H9 (cell line): ENCODE results near the gene LBX2. TPM values are rescaled to one million over a fixed set of nuclear protein-coding genes. Genes with fewer than 3 reads are reported as not detected.

Source experiments
- DNase-seq: peaks from one replicate; pipeline ENCODE4 v3.0.0-alpha.2; 2017
- H2AFZ ChIP-seq: one replicate; pipeline ENCODE4 v1.6.1; 2013; ENCODE audit warnings: mild to moderate bottlenecking, low read length, control low read depth, moderate library complexity
- H2AK5ac ChIP-seq: 2 replicates; pipeline ENCODE4 v1.6.1; 2013; ENCODE audit warnings: low read length, control low read depth, mixed read lengths; ENCODE audit not compliant: insufficient read length
- H2BK120ac ChIP-seq: one replicate; pipeline ENCODE4 v1.6.1; 2013; ENCODE audit warnings: low read depth, mild to moderate bottlenecking, low read length, control low read depth, inconsistent platforms; ENCODE audit not compliant: poor library complexity, severe bottlenecking
- H2BK12ac ChIP-seq: 2 replicates; pipeline ENCODE4 v1.6.1; 2013; ENCODE audit warnings: low read length, control low read depth, mixed read lengths, low read depth; ENCODE audit not compliant: insufficient read length
- H2BK15ac ChIP-seq: 2 replicates; pipeline ENCODE4 v1.6.1; 2013; ENCODE audit warnings: low read depth, low read length, control low read depth
- H2BK20ac ChIP-seq: one replicate; pipeline ENCODE4 v1.6.1; 2013; ENCODE audit warnings: low read depth, mild to moderate bottlenecking, low read length, control low read depth, inconsistent platforms; ENCODE audit not compliant: poor library complexity, severe bottlenecking
- H2BK5ac ChIP-seq: 2 replicates; pipeline ENCODE4 v1.6.1; 2013; ENCODE audit warnings: low read length, control low read depth, mixed read lengths; ENCODE audit not compliant: insufficient read length
- H3K14ac ChIP-seq: 2 replicates; pipeline ENCODE4 v1.6.1; 2013; ENCODE audit warnings: low read length, control low read depth; ENCODE audit not compliant: insufficient read depth
- H3K18ac ChIP-seq: 2 replicates; pipeline ENCODE4 v1.6.1; 2013; ENCODE audit warnings: low read depth, mild to moderate bottlenecking, mixed read lengths, low read length, control low read depth; ENCODE audit not compliant: insufficient read length
- H3K23ac ChIP-seq: 2 replicates; pipeline ENCODE4 v1.6.1; 2013; ENCODE audit warnings: low read length, control low read depth, mixed read lengths, low read depth; ENCODE audit not compliant: insufficient read length
- H3K23me2 ChIP-seq: 2 replicates; pipeline ENCODE4 v1.6.1; 2013; ENCODE audit warnings: low read depth, mild to moderate bottlenecking, mixed read lengths, low read length, control low read depth; ENCODE audit not compliant: insufficient read length, poor library complexity, severe bottlenecking
- H3K27ac ChIP-seq: 2 replicates; pipeline ENCODE4 v1.5.1; 2013; ENCODE audit warnings: low read length, control low read depth, mixed read lengths, low read depth; ENCODE audit not compliant: insufficient read length
- H3K27me3 ChIP-seq: 2 replicates; pipeline ENCODE4 v1.6.1; 2013; ENCODE audit warnings: low read length, control low read depth, inconsistent platforms; ENCODE audit not compliant: insufficient read depth
- H3K4ac ChIP-seq: 2 replicates; pipeline ENCODE4 v1.6.1; 2013; ENCODE audit warnings: low read depth, mild to moderate bottlenecking, control low read depth, inconsistent platforms, low read length, moderate library complexity
- H3K4me1 ChIP-seq: 2 replicates; pipeline ENCODE4 v1.6.1; 2013; ENCODE audit warnings: low read length, control low read depth, inconsistent platforms; ENCODE audit not compliant: insufficient read depth
- H3K4me2 ChIP-seq: 2 replicates; pipeline ENCODE4 v1.6.1; 2013; ENCODE audit warnings: low read length, control low read depth, mixed read lengths; ENCODE audit not compliant: insufficient read length, insufficient read depth
- H3K56ac ChIP-seq: 2 replicates; pipeline ENCODE4 v1.6.1; 2013; ENCODE audit warnings: low read depth, mild to moderate bottlenecking, mixed read lengths, low read length, control low read depth; ENCODE audit not compliant: insufficient read length
- H3K79me1 ChIP-seq: 2 replicates; pipeline ENCODE4 v1.6.1; 2013; ENCODE audit warnings: low read depth, mild to moderate bottlenecking, moderate library complexity, low read length, control low read depth, inconsistent platforms; ENCODE audit not compliant: insufficient read depth, poor library complexity, severe bottlenecking
- H3K79me2 ChIP-seq: 2 replicates; pipeline ENCODE4 v1.6.1; 2013; ENCODE audit warnings: low read length, control low read depth, inconsistent platforms; ENCODE audit not compliant: insufficient read depth
- H3K9ac ChIP-seq: 2 replicates; pipeline ENCODE4 v1.6.1; 2013; ENCODE audit warnings: low read length, control low read depth, mixed read lengths; ENCODE audit not compliant: insufficient read length; ENCODE audit errors: extremely low read depth
- H3K9me3 ChIP-seq: one replicate; pipeline ENCODE4 v1.6.1; 2013; ENCODE audit warnings: low read depth, low read length, inconsistent platforms; ENCODE audit not compliant: control insufficient read depth
- H3T11ph ChIP-seq: one replicate; pipeline ENCODE4 v1.6.1; 2013; ENCODE audit warnings: mild to moderate bottlenecking, low read length, control low read depth, inconsistent platforms
- H4K20me1 ChIP-seq: one replicate; pipeline ENCODE4 v1.6.1; 2013; ENCODE audit not compliant: control insufficient read depth, insufficient read length, insufficient read depth
- H4K5ac ChIP-seq: 2 replicates; pipeline ENCODE4 v1.6.1; 2013; ENCODE audit warnings: low read depth, mild to moderate bottlenecking, mixed read lengths, low read length, control low read depth; ENCODE audit not compliant: insufficient read length
- H4K8ac ChIP-seq: replicated peaks from 2 replicates; pipeline ENCODE4 v1.6.1; 2013; ENCODE audit warnings: low read length, control low read depth, mixed read lengths, low read depth; ENCODE audit not compliant: insufficient read length
- H4K91ac ChIP-seq: 2 replicates; pipeline ENCODE4 v1.6.1; 2013; ENCODE audit warnings: low read depth, mild to moderate bottlenecking, moderate library complexity, mixed read lengths, low read length, control low read depth; ENCODE audit not compliant: insufficient read length
- H3K27ac Mint-ChIP-seq, 3 experiments: 2 replicates in 2 of 3; 3 replicates in 1 of 3; pipeline ENCODE4 v1.8.0; 2020 to 2021; ENCODE audit warnings: mixed read lengths in 3 of 3, mild to moderate bottlenecking in 1 of 3, moderate library complexity in 1 of 3
- H3K27me3 Mint-ChIP-seq: 2 replicates; pipeline ENCODE4 v1.8.0; 2021; ENCODE audit warnings: low read depth, mild to moderate bottlenecking, moderate library complexity, mixed read lengths
- H3K36me3 Mint-ChIP-seq, 3 experiments: 2 replicates in 2 of 3; 3 replicates in 1 of 3; pipeline ENCODE4 v1.8.0; 2020 to 2021; ENCODE audit warnings: low read depth in 3 of 3, mixed read lengths in 3 of 3; ENCODE audit not compliant: insufficient read depth in 1 of 3
- H3K4me1 Mint-ChIP-seq, 2 experiments: 2 replicates each; pipeline ENCODE4 v1.8.0; 2020; ENCODE audit warnings: mixed read lengths in 2 of 2
- H3K4me3 Mint-ChIP-seq, 2 experiments: 2 replicates in 1 of 2; 3 replicates in 1 of 2; pipeline ENCODE4 v1.8.0; 2020 to 2021; ENCODE audit warnings: mild to moderate bottlenecking in 2 of 2, mixed read lengths in 2 of 2, moderate library complexity in 1 of 2
- H3K9me3 Mint-ChIP-seq, 2 experiments: 2 replicates in 1 of 2; 3 replicates in 1 of 2; pipeline ENCODE4 v1.8.0; 2020; ENCODE audit warnings: mild to moderate bottlenecking in 2 of 2, mixed read lengths in 2 of 2, moderate library complexity in 1 of 2
- total RNA-seq: library from RNA; stranded (reverse); gene quantifications from 2 replicates; pipeline ENCODE4 v1.2.1, GENCODE V29; 2021
- TF ChIP-seq, protein P1 (sequence below): fragments of 200-600 bp; sonication (generic); conservative IDR thresholded peaks from 3 replicates; pipeline ENCODE4 v1.8.0; 2021; ENCODE audit warnings: antibody characterized with exemption, mild to moderate bottlenecking

The LBX2 gene
- total RNA-seq, 1 experiment from 2014 or later = 1.1 TPM

DNA sequence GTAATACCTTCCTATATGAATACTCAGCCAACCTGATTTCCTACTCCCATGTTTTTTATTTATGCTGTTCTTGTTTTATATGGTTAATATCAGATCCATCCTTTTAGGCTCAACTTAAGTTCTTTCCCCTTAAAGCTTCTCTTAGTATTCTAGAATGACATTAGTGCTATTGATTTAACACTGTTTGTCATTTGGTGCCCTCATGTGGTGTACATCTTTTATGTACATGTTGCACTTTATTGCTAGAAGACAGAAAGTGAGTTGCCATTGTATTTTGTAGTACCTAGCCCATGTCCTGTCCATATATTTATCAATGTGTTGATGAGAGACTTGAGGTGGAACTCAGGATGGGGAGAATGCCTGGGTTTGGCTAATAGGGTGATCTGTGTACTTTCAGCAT lies 32.8 kb upstream of the LBX2 start:
- Histone ChIP-seq H3K18ac (no peak overlapping the region), H3K27ac (no peak overlapping the region), H3K79me1 (peaks cover 4% of the 10 kb centered on the region), H2AFZ (no peak overlapping the region), H2BK120ac (no peak overlapping the region), H2BK12ac (no peak overlapping the region), H4K8ac (no peak overlapping the region), H3K9me3 (no peaks in the 10 kb centered on the region), H2BK20ac (no peak overlapping the region), H3K4me1 (peaks cover 4% of the 10 kb centered on the region; the same call in 1 of the 2 replicates), H3K23ac (no peak overlapping the region), H3K56ac (no peak overlapping the region), H4K91ac (no peak overlapping the region), H3K4ac (no peak overlapping the region), H2AK5ac (no peak overlapping the region), H3K23me2 (peaks cover 15% of the 10 kb centered on the region), H3T11ph (no peak overlapping the region), H3K27me3 (no peaks in the 10 kb centered on the region), H4K5ac (no peak overlapping the region), H2BK15ac (no peak overlapping the region), H3K4me2 (no peak overlapping the region), H3K9ac (no peak overlapping the region), H2BK5ac (no peak overlapping the region), H3K79me2 (peaks cover 4% of the 10 kb centered on the region; the same call in 1 of the 2 replicates), H4K20me1 (no peaks in the 10 kb centered on the region), H3K14ac (no peak overlapping the region)
- no peak for DNase-seq
- Mint-ChIP-seq H3K9me3 (no peaks in the 10 kb centered on the region; a peak in 1 of 5 replicates), H3K4me3 (no peak overlapping the region), H3K36me3 (peaks cover 16 to 51% (median 35%) of the 10 kb centered on the region in 3 experiments), H3K27me3 (peaks cover 2% of the 10 kb centered on the region; the same call in 1 of the 2 replicates), H3K4me1 (peaks cover 14 to 17% of the 10 kb centered on the region in 2 experiments), H3K27ac (no peak overlapping the region)
- TF ChIP-seq, protein P1, sequence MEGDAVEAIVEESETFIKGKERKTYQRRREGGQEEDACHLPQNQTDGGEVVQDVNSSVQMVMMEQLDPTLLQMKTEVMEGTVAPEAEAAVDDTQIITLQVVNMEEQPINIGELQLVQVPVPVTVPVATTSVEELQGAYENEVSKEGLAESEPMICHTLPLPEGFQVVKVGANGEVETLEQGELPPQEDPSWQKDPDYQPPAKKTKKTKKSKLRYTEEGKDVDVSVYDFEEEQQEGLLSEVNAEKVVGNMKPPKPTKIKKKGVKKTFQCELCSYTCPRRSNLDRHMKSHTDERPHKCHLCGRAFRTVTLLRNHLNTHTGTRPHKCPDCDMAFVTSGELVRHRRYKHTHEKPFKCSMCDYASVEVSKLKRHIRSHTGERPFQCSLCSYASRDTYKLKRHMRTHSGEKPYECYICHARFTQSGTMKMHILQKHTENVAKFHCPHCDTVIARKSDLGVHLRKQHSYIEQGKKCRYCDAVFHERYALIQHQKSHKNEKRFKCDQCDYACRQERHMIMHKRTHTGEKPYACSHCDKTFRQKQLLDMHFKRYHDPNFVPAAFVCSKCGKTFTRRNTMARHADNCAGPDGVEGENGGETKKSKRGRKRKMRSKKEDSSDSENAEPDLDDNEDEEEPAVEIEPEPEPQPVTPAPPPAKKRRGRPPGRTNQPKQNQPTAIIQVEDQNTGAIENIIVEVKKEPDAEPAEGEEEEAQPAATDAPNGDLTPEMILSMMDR = no peak
